ENCODE measurements around the gene LYZ.

- no peak for TF ChIP-seq CTCF (IDR thresholded peaks at IDR 0.05)
- no peak for TF ChIP-seq POLR2A (IDR thresholded peaks at IDR 0.05)
- no peak for TF ChIP-seq POLR2AphosphoS5 (IDR thresholded peaks at IDR 0.05)
These were observed 2.6 kb downstream of the LYZ start for GRCh38 chr12:69350777-69351176.
